HG03066 (cell line): Measurements from ENCODE around the gene ST6GALNAC6.

Source experiments
- ATAC-seq: cut with Tn5 transposase; IDR thresholded peaks from one replicate; pipeline ENCODE4 v1.9.1; 2021; ENCODE audit warnings: low read depth; ENCODE audit not compliant: unreplicated experiment

The ST6GALNAC6 gene

GRCh38 chr9:127899128-127899943, at the start of gene ST6GALNAC6:
Gene ST6GALNAC6 (minus strand): TSS chr9:127899603. CDS start chr9:127897981, 1,622 bp downstream.
- no peak for ATAC-seq

GRCh38 chr9:127947841-127948710, 48.7 kb upstream of the ST6GALNAC6 start:
- ATAC-seq = no peak

GRCh38 chr9:127946728-127947127, 47.3 kb upstream of the ST6GALNAC6 start:
- ATAC-seq = no peak

- no peak for ATAC-seq
These were observed 46.5 kb upstream of the ST6GALNAC6 start for GRCh38 chr9:127945942-127946341.

- ATAC-seq = no peak
These were observed 45.9 kb upstream of the ST6GALNAC6 start for GRCh38 chr9:127945338-127945737.

GRCh38 chr9:127944586-127945218, 45.3 kb upstream of the ST6GALNAC6 start:
- no peak for ATAC-seq

GRCh38 chr9:127943731-127944144, 44.3 kb upstream of the ST6GALNAC6 start:
- ATAC-seq = peak; percentile 64

GRCh38 chr9:127943011-127943662, 43.7 kb upstream of the ST6GALNAC6 start:
- no peak for ATAC-seq

- ATAC-seq = no peak
These were observed 43.0 kb upstream of the ST6GALNAC6 start for GRCh38 chr9:127942216-127943010.

GRCh38 chr9:127941961-127942215, 42.5 kb upstream of the ST6GALNAC6 start:
- no peak for ATAC-seq

- ATAC-seq = no peak
These were observed 41.9 kb upstream of the ST6GALNAC6 start for GRCh38 chr9:127941062-127941960.

- no peak for ATAC-seq
These were observed 41.2 kb upstream of the ST6GALNAC6 start for GRCh38 chr9:127940593-127940992.

GRCh38 chr9:127938298-127938690, 38.9 kb upstream of the ST6GALNAC6 start:
- no peak for ATAC-seq

- ATAC-seq = peak; percentile 97
These were observed 38.2 kb upstream of the ST6GALNAC6 start, which contains the start of gene DPM2 for GRCh38 chr9:127937388-127938297. Gene DPM2 (minus strand): TSS chr9:127937854. CDS start chr9:127937820, 34 bp downstream.

GRCh38 chr9:127937056-127937387, 37.6 kb upstream of the ST6GALNAC6 start:
- ATAC-seq = no peak

GRCh38 chr9:127936347-127936852, 37.0 kb upstream of the ST6GALNAC6 start:
- ATAC-seq = no peak

GRCh38 chr9:127935765-127936221, 36.4 kb upstream of the ST6GALNAC6 start:
- no peak for ATAC-seq

- ATAC-seq = no peak
These were observed 35.6 kb upstream of the ST6GALNAC6 start for GRCh38 chr9:127934986-127935385.
